ENCODE data around the gene ZNF84. TPM values are rescaled to one million over a fixed set of nuclear protein-coding genes. Genes with fewer than 3 reads are reported as not detected.

Gene ZNF84
- total and polyA plus RNA-seq, 4 donors = 3.2 to 15.6 (median 7.1) TPM

- H3K9me3 ChIP-seq (ENCODE audit: control insufficient read depth in 4 of 4, low read length in 3 of 4) = peaks cover 28 to 57% (median 36%) of the 10 kb centered on the region in 4 donors
- H3K27me3 ChIP-seq (ENCODE audit: control insufficient read depth in 4 of 4, insufficient read depth in 4 of 4, low read length in 3 of 4) = no peaks in the 10 kb centered on the region
- H3K4me3 ChIP-seq (ENCODE audit: low read depth in 1 of 3, low read length in 3 of 3) = peak overlapping the region in 2 of 3 donors; percentile 3 to 43
- peaks cover 0 to 3% (median 0%) of the 10 kb centered on the region in 4 donors for H3K36me3 ChIP-seq (ENCODE audit: control insufficient read depth in 4 of 4, insufficient read depth in 3 of 4, low read depth in 1 of 4, low read length in 3 of 4)
- no peak for DNase-seq (ENCODE audit: low spot score)
- WGBS = 92% methylated on average over 7 of the region's 7 CpGs
- H3K4me1 ChIP-seq (ENCODE audit: control insufficient read depth in 4 of 4, insufficient read depth in 4 of 4, low read length in 3 of 4) = no peaks in the 10 kb centered on the region
- no peak overlapping the region for H3K9ac ChIP-seq (ENCODE audit: low read depth in 1 of 2, low read length in 2 of 2)
- TF ChIP-seq CTCF (IDR thresholded peaks at IDR 0.05; ENCODE audit: low read depth, low read length, missing input control) (no peak), GABPA (IDR thresholded peaks at IDR 0.05 in 1 of 2, conservative IDR thresholded peaks at IDR 0.05 in 1 of 2) (no peak)
- H3K27ac ChIP-seq (ENCODE audit: low read depth in 1 of 2, low read length in 2 of 2) = no peak overlapping the region
These were observed 10.3 kb upstream of the ZNF84 start for GRCh38 chr12:133026996-133027395.

GRCh38 chr12:133038118-133038709 lies 905 bp downstream of the ZNF84 start:
- peak overlapping the region; percentile 93 for H3K27ac ChIP-seq (ENCODE audit: low read depth in 1 of 2, low read length in 2 of 2)
- peaks cover 27 to 70% (median 43%) of the 10 kb centered on the region in 4 donors for H3K9me3 ChIP-seq (ENCODE audit: control insufficient read depth in 4 of 4, low read length in 3 of 4)
- peak overlapping the region; percentile 74 to 97 (median 88) for H3K4me3 ChIP-seq (ENCODE audit: low read depth in 1 of 3, low read length in 3 of 3)
- peaks cover 3 to 39% (median 26%) of the 10 kb centered on the region in 4 donors for H3K36me3 ChIP-seq (ENCODE audit: control insufficient read depth in 4 of 4, insufficient read depth in 3 of 4, low read depth in 1 of 4, low read length in 3 of 4)
- TF ChIP-seq GABPA (IDR thresholded peaks at IDR 0.05 in 1 of 2, conservative IDR thresholded peaks at IDR 0.05 in 1 of 2) (no peak), ZBTB33 (IDR thresholded peaks at IDR 0.05) (no peak), NR2F2 (IDR thresholded peaks at IDR 0.05) (no peak), HNF4A (conservative IDR thresholded peaks at IDR 0.05) (no peak), FOXA1 (IDR thresholded peaks at IDR 0.05) (no peak), CTCF (IDR thresholded peaks at IDR 0.05; ENCODE audit: low read depth, low read length, missing input control) (no peak), TAF1 (conservative IDR thresholded peaks at IDR 0.05) (no peak), YY1 (IDR thresholded peaks at IDR 0.05) (no peak), FOXA2 (IDR thresholded peaks at IDR 0.05) (no peak), HNF4G (IDR thresholded peaks at IDR 0.05) (no peak), JUND (IDR thresholded peaks at IDR 0.05) (no peak), SP1 (IDR thresholded peaks at IDR 0.05) (no peak), EGR1 (IDR thresholded peaks at IDR 0.05; ENCODE audit: low read depth in 2 of 2) (no peak), RAD21 (IDR thresholded peaks at IDR 0.05) (no peak)
- TF ChIP-seq, protein P1, sequence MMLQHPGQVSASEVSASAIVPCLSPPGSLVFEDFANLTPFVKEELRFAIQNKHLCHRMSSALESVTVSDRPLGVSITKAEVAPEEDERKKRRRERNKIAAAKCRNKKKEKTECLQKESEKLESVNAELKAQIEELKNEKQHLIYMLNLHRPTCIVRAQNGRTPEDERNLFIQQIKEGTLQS (IDR thresholded peaks at IDR 0.05) = no peak
- TF ChIP-seq, protein P2, sequence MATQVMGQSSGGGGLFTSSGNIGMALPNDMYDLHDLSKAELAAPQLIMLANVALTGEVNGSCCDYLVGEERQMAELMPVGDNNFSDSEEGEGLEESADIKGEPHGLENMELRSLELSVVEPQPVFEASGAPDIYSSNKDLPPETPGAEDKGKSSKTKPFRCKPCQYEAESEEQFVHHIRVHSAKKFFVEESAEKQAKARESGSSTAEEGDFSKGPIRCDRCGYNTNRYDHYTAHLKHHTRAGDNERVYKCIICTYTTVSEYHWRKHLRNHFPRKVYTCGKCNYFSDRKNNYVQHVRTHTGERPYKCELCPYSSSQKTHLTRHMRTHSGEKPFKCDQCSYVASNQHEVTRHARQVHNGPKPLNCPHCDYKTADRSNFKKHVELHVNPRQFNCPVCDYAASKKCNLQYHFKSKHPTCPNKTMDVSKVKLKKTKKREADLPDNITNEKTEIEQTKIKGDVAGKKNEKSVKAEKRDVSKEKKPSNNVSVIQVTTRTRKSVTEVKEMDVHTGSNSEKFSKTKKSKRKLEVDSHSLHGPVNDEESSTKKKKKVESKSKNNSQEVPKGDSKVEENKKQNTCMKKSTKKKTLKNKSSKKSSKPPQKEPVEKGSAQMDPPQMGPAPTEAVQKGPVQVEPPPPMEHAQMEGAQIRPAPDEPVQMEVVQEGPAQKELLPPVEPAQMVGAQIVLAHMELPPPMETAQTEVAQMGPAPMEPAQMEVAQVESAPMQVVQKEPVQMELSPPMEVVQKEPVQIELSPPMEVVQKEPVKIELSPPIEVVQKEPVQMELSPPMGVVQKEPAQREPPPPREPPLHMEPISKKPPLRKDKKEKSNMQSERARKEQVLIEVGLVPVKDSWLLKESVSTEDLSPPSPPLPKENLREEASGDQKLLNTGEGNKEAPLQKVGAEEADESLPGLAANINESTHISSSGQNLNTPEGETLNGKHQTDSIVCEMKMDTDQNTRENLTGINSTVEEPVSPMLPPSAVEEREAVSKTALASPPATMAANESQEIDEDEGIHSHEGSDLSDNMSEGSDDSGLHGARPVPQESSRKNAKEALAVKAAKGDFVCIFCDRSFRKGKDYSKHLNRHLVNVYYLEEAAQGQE (IDR thresholded peaks at IDR 0.05) = no peak
- TF ChIP-seq, protein P3, sequence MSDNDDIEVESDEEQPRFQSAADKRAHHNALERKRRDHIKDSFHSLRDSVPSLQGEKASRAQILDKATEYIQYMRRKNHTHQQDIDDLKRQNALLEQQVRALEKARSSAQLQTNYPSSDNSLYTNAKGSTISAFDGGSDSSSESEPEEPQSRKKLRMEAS (IDR thresholded peaks at IDR 0.05) = no peak
- peaks cover 0 to 5% (median 4%) of the 10 kb centered on the region in 4 donors for H3K4me1 ChIP-seq (ENCODE audit: control insufficient read depth in 4 of 4, insufficient read depth in 4 of 4, low read length in 3 of 4)
- 55% methylated on average over 4 of the region's 4 CpGs for WGBS
- DNase-seq (ENCODE audit: low spot score) = no peak
- H3K9ac ChIP-seq (ENCODE audit: low read depth in 1 of 2, low read length in 2 of 2) = peak overlapping the region in 1 of 2 donors; percentile 77
- no peaks in the 10 kb centered on the region for H3K27me3 ChIP-seq (ENCODE audit: control insufficient read depth in 4 of 4, insufficient read depth in 4 of 4, low read length in 3 of 4)

Data from liver (tissue), 9 donors.